Fibroblast of lung (primary cell): ENCODE measurements around the gene OR8B4. TPM values are rescaled to one million over a fixed set of nuclear protein-coding genes. Genes with fewer than 3 reads are reported as not detected.

Source experiments
- DNase-seq, 2 donors: peaks; one replicate each; pipeline versions ENCODE4 v3.0.0 to v3.0.0-alpha.2; 2010; ENCODE audit warnings: low read depth in 2 of 2
- H2AFZ ChIP-seq: 2 replicates; pipeline ENCODE4 v1.5.1; 2012; ENCODE audit warnings: low read length, control low read depth, inconsistent platforms
- H3K27ac ChIP-seq: 2 replicates; pipeline ENCODE4 v1.5.1; 2011; ENCODE audit warnings: low read length, control low read depth; ENCODE audit not compliant: insufficient read depth
- H3K27me3 ChIP-seq: 2 replicates; pipeline ENCODE4 v1.5.1; 2011; ENCODE audit warnings: mild to moderate bottlenecking, low read length; ENCODE audit not compliant: control insufficient read depth, insufficient read depth
- H3K36me3 ChIP-seq: 2 replicates; pipeline ENCODE4 v1.5.1; 2011; ENCODE audit warnings: low read length; ENCODE audit not compliant: control insufficient read depth, insufficient read depth
- H3K4me1 ChIP-seq: 2 replicates; pipeline ENCODE4 v1.5.1; 2011; ENCODE audit warnings: low read length; ENCODE audit not compliant: control insufficient read depth, insufficient read depth; ENCODE audit errors: extremely low read depth
- H3K4me2 ChIP-seq: 2 replicates; pipeline ENCODE4 v1.5.1; 2011; ENCODE audit warnings: low read length, control low read depth; ENCODE audit not compliant: insufficient read depth; ENCODE audit errors: extremely low read depth
- H3K4me3 ChIP-seq, 4 experiments: fragments of 200-600 bp in 1 of 4; sonication (generic) in 1 of 4; replicated peaks in 1 of 4; 2 replicates each; pipeline ENCODE4 v1.5.1; 2011 to 2016; ENCODE audit warnings: low read length in 4 of 4, low read depth in 3 of 4, mild to moderate bottlenecking in 3 of 4, control low read depth in 2 of 4, inconsistent platforms in 1 of 4, mixed read lengths in 1 of 4; ENCODE audit not compliant: insufficient read depth in 1 of 4; ENCODE audit errors: control extremely low read depth in 1 of 4
- H3K79me2 ChIP-seq: 2 replicates; pipeline ENCODE4 v1.5.1; 2012; ENCODE audit warnings: mild to moderate bottlenecking, low read length, inconsistent platforms; ENCODE audit not compliant: control insufficient read depth, insufficient read depth
- H3K9ac ChIP-seq: 2 replicates; pipeline ENCODE4 v1.5.1; 2011; ENCODE audit warnings: mild to moderate bottlenecking, low read length, control low read depth; ENCODE audit not compliant: insufficient read depth
- H3K9me3 ChIP-seq: 2 replicates; pipeline ENCODE4 v1.5.1; 2012; ENCODE audit warnings: low read depth, low read length; ENCODE audit not compliant: control insufficient read depth, insufficient read depth
- H4K20me1 ChIP-seq: 2 replicates; pipeline ENCODE4 v1.5.1; 2011; ENCODE audit warnings: low read length; ENCODE audit not compliant: control insufficient read depth, insufficient read depth; ENCODE audit errors: extremely low read depth
- CTCF ChIP-seq, 2 donors: IDR thresholded peaks in 1 of 2; conservative IDR thresholded peaks in 1 of 2; 1 replicate in 1 of 2; 2 replicates in 1 of 2; pipeline ENCODE4 v1.5.1; 2011 to 2012; ENCODE audit warnings: low read length in 2 of 2, control low read depth in 1 of 2, inconsistent platforms in 1 of 2, low read depth in 1 of 2, mild to moderate bottlenecking in 1 of 2
- EZH2 ChIP-seq: IDR thresholded peaks from 2 replicates; pipeline ENCODE4 v1.5.1; 2012; ENCODE audit warnings: low read length, control low read depth, mild to moderate bottlenecking; ENCODE audit errors: missing control alignments
- polyA plus RNA-seq, 2 donors: library from polyadenylated mRNA; depleted of rRNA in 1 of 2; stranded (reverse) in 1 of 2; unstranded in 1 of 2; fragments of >200 nt; gene quantifications; 2 replicates each; pipeline ENCODE4 v1.2.1, GENCODE V29; 2011 to 2012; ENCODE audit warnings: missing spikeins in 1 of 2
- total RNA-seq: library from RNA; depleted of rRNA; stranded (reverse); fragments of >200 nt; gene quantifications from 2 replicates; pipeline ENCODE4 v1.2.1, GENCODE V29; 2014

Gene OR8B4
- total and polyA plus RNA-seq, 2 donors (not counting 1 experiment from before 2014, with no cell fraction given) = not detected

DNA sequence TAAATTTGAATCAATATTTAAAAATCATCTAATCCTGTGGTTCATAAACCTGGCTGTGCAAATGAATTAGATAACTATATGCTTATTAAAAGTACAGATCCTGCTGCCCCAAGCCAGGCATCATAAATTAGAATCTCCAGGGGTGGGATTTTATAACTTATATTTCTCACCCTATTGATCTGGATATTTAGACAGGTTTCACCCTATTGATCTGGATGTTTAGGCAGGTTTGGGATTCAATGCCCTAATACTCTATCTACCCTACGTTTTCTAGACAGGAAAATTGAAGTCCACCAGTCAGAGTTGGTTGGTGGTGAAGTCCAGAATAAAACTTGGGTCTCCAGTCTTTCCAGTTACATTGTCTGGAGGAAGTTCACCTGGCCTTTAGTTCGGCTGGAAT lies 18.2 kb upstream of the OR8B4 start:
- Histone ChIP-seq H3K36me3 (no peaks in the 10 kb centered on the region), H3K4me3 (no peak overlapping the region), H3K9ac (no peak overlapping the region), H3K27ac (no peak overlapping the region), H3K79me2 (no peaks in the 10 kb centered on the region), H3K4me2 (no peak overlapping the region), H4K20me1 (no peaks in the 10 kb centered on the region), H3K4me1 (no peaks in the 10 kb centered on the region), H2AFZ (no peak overlapping the region), H3K27me3 (no peaks in the 10 kb centered on the region), H3K9me3 (no peaks in the 10 kb centered on the region)
- no peak for TF ChIP-seq CTCF (conservative IDR thresholded peaks at IDR 0.05 in 1 of 2, IDR thresholded peaks at IDR 0.05 in 1 of 2; ENCODE audit: low read depth in 1 of 2, low read length in 2 of 2)
- TF ChIP-seq EZH2 = no peak
- no peak for DNase-seq

DNA sequence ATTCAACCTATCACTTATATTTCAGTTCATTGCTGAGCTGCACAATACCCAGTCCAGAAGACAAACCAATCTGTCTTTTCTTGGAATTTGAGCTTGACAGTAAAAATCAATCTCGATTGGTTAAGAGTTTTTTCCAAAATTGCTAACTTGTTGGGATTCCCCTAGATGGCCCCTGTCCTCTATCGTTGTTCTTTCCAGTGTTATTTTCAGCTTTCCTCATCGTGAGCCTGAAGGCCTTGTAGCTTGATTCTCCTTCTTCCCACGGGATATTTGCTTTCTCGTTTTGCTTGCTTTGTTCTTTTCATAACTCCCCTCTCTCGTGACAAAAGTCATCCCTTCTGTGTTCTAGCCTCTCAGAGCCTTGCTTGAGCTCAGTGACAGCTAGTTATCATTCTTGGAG lies 17.8 kb upstream of the OR8B4 start:
- TF ChIP-seq EZH2 = no peak
- no peak for TF ChIP-seq CTCF (conservative IDR thresholded peaks at IDR 0.05 in 1 of 2, IDR thresholded peaks at IDR 0.05 in 1 of 2; ENCODE audit: low read depth in 1 of 2, low read length in 2 of 2)

GRCh38 chr11:124441519-124441918 lies 16.8 kb upstream of the OR8B4 start:
- no peak for DNase-seq
- Histone ChIP-seq H3K4me2 (no peak overlapping the region), H3K9me3 (no peaks in the 10 kb centered on the region), H2AFZ (no peak overlapping the region), H3K27ac (no peak overlapping the region), H3K4me1 (no peaks in the 10 kb centered on the region), H3K36me3 (no peaks in the 10 kb centered on the region), H3K9ac (no peak overlapping the region), H3K79me2 (no peaks in the 10 kb centered on the region), H3K4me3 (no peak overlapping the region), H4K20me1 (no peaks in the 10 kb centered on the region), H3K27me3 (no peaks in the 10 kb centered on the region)
- TF ChIP-seq CTCF (conservative IDR thresholded peaks at IDR 0.05 in 1 of 2, IDR thresholded peaks at IDR 0.05 in 1 of 2; ENCODE audit: low read depth in 1 of 2, low read length in 2 of 2) (no peak), EZH2 (no peak)

More for the DNA sequence above, 17.8 kb upstream of the OR8B4 start:
- no peak overlapping the region for H2AFZ ChIP-seq
- no peaks in the 10 kb centered on the region for H3K9me3 ChIP-seq
- H3K4me3 ChIP-seq = no peak overlapping the region
- no peak for DNase-seq
- H3K27ac ChIP-seq = no peak overlapping the region
- H3K79me2 ChIP-seq = no peaks in the 10 kb centered on the region
- H3K27me3 ChIP-seq = no peaks in the 10 kb centered on the region
- H4K20me1 ChIP-seq = no peaks in the 10 kb centered on the region
- H3K36me3 ChIP-seq = no peaks in the 10 kb centered on the region
- no peaks in the 10 kb centered on the region for H3K4me1 ChIP-seq
- H3K9ac ChIP-seq = no peak overlapping the region
- no peak overlapping the region for H3K4me2 ChIP-seq
